ENCODE measurements around the gene DPYSL4. TPM values are rescaled to one million over a fixed set of nuclear protein-coding genes. Genes with fewer than 3 reads are reported as not detected.

The DPYSL4 gene
- total RNA-seq, 1 experiment from 2014 or later = 0.21 TPM

- BruUV-seq (replicated peaks) = no TSS peak
- no peaks in the 10 kb centered on the region for H3K27me3 Mint-ChIP-seq (ENCODE audit: insufficient read depth, unreplicated experiment)
- H3K9me3 Mint-ChIP-seq (ENCODE audit: unreplicated experiment) = no peaks in the 10 kb centered on the region
- CTCF ChIA-PET = interaction anchor here (0.9 to 1.7 kb wide), 2 partner anchors 87 to 118 kb away, joined by 4 to 6 read pairs; no protein-coding TSS in a partner anchor
- intact Hi-C loops (cut with micrococcal nuclease) = no loop called here
- POLR2A ChIA-PET = no interaction called here
- peaks cover under 1% of the 10 kb centered on the region for H3K36me3 Mint-ChIP-seq (ENCODE audit: insufficient read depth, unreplicated experiment)
- H3K4me1 Mint-ChIP-seq (ENCODE audit: insufficient read depth, unreplicated experiment) = no peaks in the 10 kb centered on the region
- DNase-seq (ENCODE audit: unreplicated experiment) = no peak
- H3K27ac Mint-ChIP-seq (ENCODE audit: low read depth, unreplicated experiment) = no peak overlapping the region
- TF ChIP-seq, protein P1, sequence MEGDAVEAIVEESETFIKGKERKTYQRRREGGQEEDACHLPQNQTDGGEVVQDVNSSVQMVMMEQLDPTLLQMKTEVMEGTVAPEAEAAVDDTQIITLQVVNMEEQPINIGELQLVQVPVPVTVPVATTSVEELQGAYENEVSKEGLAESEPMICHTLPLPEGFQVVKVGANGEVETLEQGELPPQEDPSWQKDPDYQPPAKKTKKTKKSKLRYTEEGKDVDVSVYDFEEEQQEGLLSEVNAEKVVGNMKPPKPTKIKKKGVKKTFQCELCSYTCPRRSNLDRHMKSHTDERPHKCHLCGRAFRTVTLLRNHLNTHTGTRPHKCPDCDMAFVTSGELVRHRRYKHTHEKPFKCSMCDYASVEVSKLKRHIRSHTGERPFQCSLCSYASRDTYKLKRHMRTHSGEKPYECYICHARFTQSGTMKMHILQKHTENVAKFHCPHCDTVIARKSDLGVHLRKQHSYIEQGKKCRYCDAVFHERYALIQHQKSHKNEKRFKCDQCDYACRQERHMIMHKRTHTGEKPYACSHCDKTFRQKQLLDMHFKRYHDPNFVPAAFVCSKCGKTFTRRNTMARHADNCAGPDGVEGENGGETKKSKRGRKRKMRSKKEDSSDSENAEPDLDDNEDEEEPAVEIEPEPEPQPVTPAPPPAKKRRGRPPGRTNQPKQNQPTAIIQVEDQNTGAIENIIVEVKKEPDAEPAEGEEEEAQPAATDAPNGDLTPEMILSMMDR (IDR thresholded peaks at IDR 0.05; ENCODE audit: unreplicated experiment) = no peak
- no peak overlapping the region for H3K4me3 Mint-ChIP-seq (ENCODE audit: unreplicated experiment)
Measured at GRCh38 chr10:132234860-132235259, 48.1 kb downstream of the DPYSL4 start.

DNA sequence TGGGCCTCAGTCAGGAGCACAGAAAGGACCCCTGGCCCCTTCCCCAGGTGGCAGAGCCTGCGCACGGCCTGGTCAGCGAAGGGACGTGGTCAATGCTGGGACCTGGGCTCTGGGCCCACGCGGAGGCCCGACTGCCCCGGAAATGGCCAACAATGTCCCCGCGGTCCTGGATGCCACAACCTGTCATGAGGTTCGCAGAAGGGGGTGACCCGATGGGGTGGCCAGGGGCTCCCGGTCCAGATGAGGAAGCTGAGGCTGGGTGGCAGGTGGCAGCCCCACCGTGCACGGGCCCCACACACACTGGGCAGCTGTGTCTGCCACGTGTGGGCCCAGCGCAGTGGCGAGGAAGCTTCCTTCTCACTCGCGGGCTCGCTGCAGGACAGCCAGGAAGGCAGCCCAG lies 49.4 kb downstream of the DPYSL4 start:
- Mint-ChIP-seq H3K27ac (ENCODE audit: low read depth, unreplicated experiment) (no peak overlapping the region), H3K9me3 (ENCODE audit: unreplicated experiment) (no peaks in the 10 kb centered on the region), H3K4me1 (ENCODE audit: insufficient read depth, unreplicated experiment) (no peaks in the 10 kb centered on the region), H3K27me3 (ENCODE audit: insufficient read depth, unreplicated experiment) (no peaks in the 10 kb centered on the region), H3K4me3 (ENCODE audit: unreplicated experiment) (no peak overlapping the region), H3K36me3 (ENCODE audit: insufficient read depth, unreplicated experiment) (no peaks in the 10 kb centered on the region)
- ChIA-PET CTCF (no interaction called here), POLR2A (no interaction called here)
- intact Hi-C loops (cut with micrococcal nuclease) = no loop called here
- TF ChIP-seq, protein P1 (IDR thresholded peaks at IDR 0.05; ENCODE audit: unreplicated experiment) = no peak
- no peak for DNase-seq (ENCODE audit: unreplicated experiment)
- BruUV-seq (replicated peaks) = no TSS peak

DNA sequence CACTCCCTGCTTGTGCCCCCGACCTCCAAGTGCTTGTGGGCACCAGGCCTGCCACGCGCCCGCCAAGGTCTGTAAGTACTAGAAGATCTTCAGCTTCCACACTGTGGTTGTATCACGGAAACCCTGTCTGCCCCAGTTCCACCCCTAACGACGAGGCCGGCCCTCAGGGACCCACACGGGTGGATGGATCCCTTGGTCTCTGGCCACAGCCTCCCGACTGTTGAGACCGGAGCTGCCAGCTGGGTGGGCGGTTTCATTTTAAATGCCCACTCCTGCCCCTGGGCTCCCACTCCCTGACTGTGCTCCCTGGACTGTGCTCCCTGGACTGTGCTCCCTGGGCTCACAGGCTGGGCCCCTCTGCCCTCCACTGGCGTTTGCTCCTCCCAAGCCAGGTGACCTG lies 50.1 kb downstream of the DPYSL4 start:
- Mint-ChIP-seq H3K4me3 (ENCODE audit: unreplicated experiment) (no peak overlapping the region), H3K9me3 (ENCODE audit: unreplicated experiment) (no peaks in the 10 kb centered on the region), H3K4me1 (ENCODE audit: insufficient read depth, unreplicated experiment) (no peaks in the 10 kb centered on the region), H3K27me3 (ENCODE audit: insufficient read depth, unreplicated experiment) (no peaks in the 10 kb centered on the region), H3K27ac (ENCODE audit: low read depth, unreplicated experiment) (no peak overlapping the region), H3K36me3 (ENCODE audit: insufficient read depth, unreplicated experiment) (no peaks in the 10 kb centered on the region)
- CTCF ChIA-PET = interaction anchor here (0.6 kb wide), 1 partner anchor 559 kb away, joined by 3 read pairs; no protein-coding TSS in a partner anchor
- BruUV-seq (replicated peaks) = no TSS peak
- intact Hi-C loops (cut with micrococcal nuclease) = no loop called here
- DNase-seq (ENCODE audit: unreplicated experiment) = no peak
- POLR2A ChIA-PET = no interaction called here
- TF ChIP-seq, protein P1 (IDR thresholded peaks at IDR 0.05; ENCODE audit: unreplicated experiment) = no peak

DNA sequence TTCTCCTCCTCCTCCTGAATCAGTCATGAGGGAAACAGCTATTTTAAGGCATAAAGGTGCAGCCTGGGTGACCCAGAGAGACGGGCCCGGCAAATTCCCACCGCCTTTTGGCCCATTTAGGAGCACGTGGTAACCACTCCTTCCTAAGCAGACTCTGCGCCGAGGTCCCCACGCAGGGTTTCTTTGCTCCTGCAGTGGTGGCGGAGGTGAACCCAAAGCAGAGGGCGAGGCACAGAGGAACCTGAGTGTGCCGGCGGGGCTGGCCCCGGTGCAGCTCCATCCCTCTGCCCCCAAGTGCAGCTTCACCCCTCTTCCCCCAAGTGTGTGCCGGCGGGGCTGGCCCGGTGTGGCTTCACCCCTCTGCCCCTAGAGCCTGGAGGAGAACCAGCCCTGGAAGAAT lies 50.6 kb downstream of the DPYSL4 start:
- CTCF ChIA-PET = interaction anchor here (0.6 kb wide), 1 partner anchor 559 kb away, joined by 3 read pairs; no protein-coding TSS in a partner anchor
- no TSS peak for BruUV-seq (replicated peaks)
- no peaks in the 10 kb centered on the region for H3K4me1 Mint-ChIP-seq (ENCODE audit: insufficient read depth, unreplicated experiment)
- no peaks in the 10 kb centered on the region for H3K36me3 Mint-ChIP-seq (ENCODE audit: insufficient read depth, unreplicated experiment)
- no peaks in the 10 kb centered on the region for H3K9me3 Mint-ChIP-seq (ENCODE audit: unreplicated experiment)
- no peak for DNase-seq (ENCODE audit: unreplicated experiment)
- intact Hi-C loops (cut with micrococcal nuclease) = no loop called here
- H3K4me3 Mint-ChIP-seq (ENCODE audit: unreplicated experiment) = no peak overlapping the region
- POLR2A ChIA-PET = no interaction called here
- no peak overlapping the region for H3K27ac Mint-ChIP-seq (ENCODE audit: low read depth, unreplicated experiment)
- TF ChIP-seq, protein P1 (IDR thresholded peaks at IDR 0.05; ENCODE audit: unreplicated experiment) = no peak
- H3K27me3 Mint-ChIP-seq (ENCODE audit: insufficient read depth, unreplicated experiment) = no peaks in the 10 kb centered on the region

Measured in MCF 10A (cell line).